Measurements from ENCODE around the gene DGUOK. TPM values are rescaled to one million over a fixed set of nuclear protein-coding genes. Genes with fewer than 3 reads are reported as not detected.

The DGUOK gene
- total and polyA plus RNA-seq, 2 experiments from 2014 or later = 68.4 to 287 TPM

DNA sequence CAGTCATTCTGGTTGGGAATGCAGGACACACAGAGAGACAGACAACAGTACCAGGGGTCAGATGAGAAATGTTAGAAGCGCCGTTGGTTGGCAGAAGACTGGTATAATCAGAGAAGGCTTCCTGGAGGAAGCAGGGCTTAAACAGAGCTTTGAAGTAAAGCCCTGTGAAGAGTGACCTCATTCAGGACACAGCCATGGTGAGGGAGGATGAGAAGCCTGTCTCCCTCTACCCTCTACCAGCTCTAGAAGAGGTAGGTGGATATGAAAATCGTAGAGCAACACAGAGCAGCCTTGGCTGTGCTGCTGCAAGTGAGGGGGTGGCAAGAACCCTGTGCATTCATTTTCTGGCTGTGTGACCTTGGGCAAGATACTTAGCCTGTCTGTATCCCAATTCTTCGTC is 72.3 kb downstream of the DGUOK start:
- Histone ChIP-seq H3F3A (replicated peaks; ENCODE audit: low read depth) (no peaks in the 10 kb centered on the region), H3K79me2 (replicated peaks; ENCODE audit: insufficient read depth) (peaks cover 72% of the 10 kb centered on the region), H3K27me3 (ENCODE audit: insufficient read depth) (no peaks in the 10 kb centered on the region), H4K20me1 (replicated peaks; ENCODE audit: insufficient read depth) (peaks cover 30% of the 10 kb centered on the region), H3K27ac (ENCODE audit: low read depth) (no peak overlapping the region), H3K9me2 (ENCODE audit: insufficient read depth) (no peaks in the 10 kb centered on the region), H3K4me3 (no peak overlapping the region), H2AFZ (no peak overlapping the region), H3K36me3 (ENCODE audit: insufficient read depth) (no peaks in the 10 kb centered on the region), H3K4me2 (no peak overlapping the region), H3K4me1 (ENCODE audit: insufficient read depth) (peaks cover 45% of the 10 kb centered on the region)
- H3K4me3 Mint-ChIP-seq = no peak overlapping the region
- DNase-seq (ENCODE audit: low spot score) = no peak
- no peaks in the 10 kb centered on the region for H3K36me3 Mint-ChIP-seq (ENCODE audit: low read depth)
- no peak overlapping the region for H3K27ac Mint-ChIP-seq
- H3K9me3 Mint-ChIP-seq = no peaks in the 10 kb centered on the region
- H3K4me1 Mint-ChIP-seq = peaks cover 65% of the 10 kb centered on the region
- peaks cover 21% of the 10 kb centered on the region for H3K27me3 Mint-ChIP-seq (ENCODE audit: insufficient read depth, low read depth, poor library complexity)
- no peak for ATAC-seq
- no peak for TF ChIP-seq STAT1 (IDR thresholded peaks at IDR 0.05; ENCODE audit: unreplicated experiment)
- TF ChIP-seq POLR2AphosphoS5 (IDR thresholded peaks at IDR 0.05; ENCODE audit: low read depth) = no peak
- TF ChIP-seq ETS1 (IDR thresholded peaks at IDR 0.05) = no peak
- TF ChIP-seq, protein P1, sequence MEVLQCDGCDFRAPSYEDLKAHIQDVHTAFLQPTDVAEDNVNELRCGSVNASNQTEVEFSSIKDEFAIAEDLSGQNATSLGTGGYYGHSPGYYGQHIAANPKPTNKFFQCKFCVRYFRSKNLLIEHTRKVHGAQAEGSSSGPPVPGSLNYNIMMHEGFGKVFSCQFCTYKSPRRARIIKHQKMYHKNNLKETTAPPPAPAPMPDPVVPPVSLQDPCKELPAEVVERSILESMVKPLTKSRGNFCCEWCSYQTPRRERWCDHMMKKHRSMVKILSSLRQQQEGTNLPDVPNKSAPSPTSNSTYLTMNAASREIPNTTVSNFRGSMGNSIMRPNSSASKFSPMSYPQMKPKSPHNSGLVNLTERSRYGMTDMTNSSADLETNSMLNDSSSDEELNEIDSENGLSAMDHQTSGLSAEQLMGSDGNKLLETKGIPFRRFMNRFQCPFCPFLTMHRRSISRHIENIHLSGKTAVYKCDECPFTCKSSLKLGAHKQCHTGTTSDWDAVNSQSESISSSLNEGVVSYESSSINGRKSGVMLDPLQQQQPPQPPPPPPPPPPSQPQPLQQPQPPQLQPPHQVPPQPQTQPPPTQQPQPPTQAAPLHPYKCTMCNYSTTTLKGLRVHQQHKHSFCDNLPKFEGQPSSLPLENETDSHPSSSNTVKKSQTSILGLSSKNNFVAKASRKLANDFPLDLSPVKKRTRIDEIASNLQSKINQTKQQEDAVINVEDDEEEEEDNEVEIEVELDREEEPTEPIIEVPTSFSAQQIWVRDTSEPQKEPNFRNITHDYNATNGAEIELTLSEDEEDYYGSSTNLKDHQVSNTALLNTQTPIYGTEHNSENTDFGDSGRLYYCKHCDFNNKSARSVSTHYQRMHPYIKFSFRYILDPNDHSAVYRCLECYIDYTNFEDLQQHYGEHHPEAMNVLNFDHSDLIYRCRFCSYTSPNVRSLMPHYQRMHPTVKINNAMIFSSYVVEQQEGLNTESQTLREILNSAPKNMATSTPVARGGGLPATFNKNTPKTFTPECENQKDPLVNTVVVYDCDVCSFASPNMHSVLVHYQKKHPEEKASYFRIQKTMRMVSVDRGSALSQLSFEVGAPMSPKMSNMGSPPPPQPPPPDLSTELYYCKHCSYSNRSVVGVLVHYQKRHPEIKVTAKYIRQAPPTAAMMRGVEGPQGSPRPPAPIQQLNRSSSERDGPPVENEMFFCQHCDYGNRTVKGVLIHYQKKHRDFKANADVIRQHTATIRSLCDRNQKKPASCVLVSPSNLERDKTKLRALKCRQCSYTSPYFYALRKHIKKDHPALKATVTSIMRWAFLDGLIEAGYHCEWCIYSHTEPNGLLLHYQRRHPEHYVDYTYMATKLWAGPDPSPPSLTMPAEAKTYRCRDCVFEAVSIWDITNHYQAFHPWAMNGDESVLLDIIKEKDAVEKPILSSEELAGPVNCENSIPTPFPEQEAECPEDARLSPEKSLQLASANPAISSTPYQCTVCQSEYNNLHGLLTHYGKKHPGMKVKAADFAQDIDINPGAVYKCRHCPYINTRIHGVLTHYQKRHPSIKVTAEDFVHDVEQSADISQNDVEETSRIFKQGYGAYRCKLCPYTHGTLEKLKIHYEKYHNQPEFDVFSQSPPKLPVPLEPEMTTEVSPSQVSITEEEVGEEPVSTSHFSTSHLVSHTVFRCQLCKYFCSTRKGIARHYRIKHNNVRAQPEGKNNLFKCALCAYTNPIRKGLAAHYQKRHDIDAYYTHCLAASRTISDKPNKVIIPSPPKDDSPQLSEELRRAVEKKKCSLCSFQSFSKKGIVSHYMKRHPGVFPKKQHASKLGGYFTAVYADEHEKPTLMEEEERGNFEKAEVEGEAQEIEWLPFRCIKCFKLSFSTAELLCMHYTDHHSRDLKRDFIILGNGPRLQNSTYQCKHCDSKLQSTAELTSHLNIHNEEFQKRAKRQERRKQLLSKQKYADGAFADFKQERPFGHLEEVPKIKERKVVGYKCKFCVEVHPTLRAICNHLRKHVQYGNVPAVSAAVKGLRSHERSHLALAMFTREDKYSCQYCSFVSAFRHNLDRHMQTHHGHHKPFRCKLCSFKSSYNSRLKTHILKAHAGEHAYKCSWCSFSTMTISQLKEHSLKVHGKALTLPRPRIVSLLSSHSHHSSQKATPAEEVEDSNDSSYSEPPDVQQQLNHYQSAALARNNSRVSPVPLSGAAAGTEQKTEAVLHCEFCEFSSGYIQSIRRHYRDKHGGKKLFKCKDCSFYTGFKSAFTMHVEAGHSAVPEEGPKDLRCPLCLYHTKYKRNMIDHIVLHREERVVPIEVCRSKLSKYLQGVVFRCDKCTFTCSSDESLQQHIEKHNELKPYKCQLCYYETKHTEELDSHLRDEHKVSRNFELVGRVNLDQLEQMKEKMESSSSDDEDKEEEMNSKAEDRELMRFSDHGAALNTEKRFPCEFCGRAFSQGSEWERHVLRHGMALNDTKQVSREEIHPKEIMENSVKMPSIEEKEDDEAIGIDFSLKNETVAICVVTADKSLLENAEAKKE (CRISPR knock-in tag; IDR thresholded peaks at IDR 0.05) = no peak
- no peak for TF ChIP-seq EZH2 (IDR thresholded peaks at IDR 0.05; ENCODE audit: low read depth, unreplicated experiment)
- TF ChIP-seq CREB1 (CRISPR knock-in tag; IDR thresholded peaks at IDR 0.05; ENCODE audit: low read depth) = no peak
- no peak for TF ChIP-seq NANOG (IDR thresholded peaks at IDR 0.05; ENCODE audit: borderline replicate concordance)

All from GM23338 (cell line).